IPS-18c (cell line): ENCODE data around the gene SRRT.

Experiments
- H3K4me3 ChIP-seq: 2 replicates; pipeline ENCODE4 v1.7.0; 2013; ENCODE audit warnings: low read depth, mild to moderate bottlenecking, low read length, moderate library complexity; ENCODE audit not compliant: insufficient read depth
- H3K9me3 ChIP-seq: one replicate; pipeline ENCODE4 v1.6.1; 2013; ENCODE audit warnings: mild to moderate bottlenecking, low read length, moderate library complexity; ENCODE audit not compliant: control insufficient read depth, insufficient read depth

The SRRT gene

DNA sequence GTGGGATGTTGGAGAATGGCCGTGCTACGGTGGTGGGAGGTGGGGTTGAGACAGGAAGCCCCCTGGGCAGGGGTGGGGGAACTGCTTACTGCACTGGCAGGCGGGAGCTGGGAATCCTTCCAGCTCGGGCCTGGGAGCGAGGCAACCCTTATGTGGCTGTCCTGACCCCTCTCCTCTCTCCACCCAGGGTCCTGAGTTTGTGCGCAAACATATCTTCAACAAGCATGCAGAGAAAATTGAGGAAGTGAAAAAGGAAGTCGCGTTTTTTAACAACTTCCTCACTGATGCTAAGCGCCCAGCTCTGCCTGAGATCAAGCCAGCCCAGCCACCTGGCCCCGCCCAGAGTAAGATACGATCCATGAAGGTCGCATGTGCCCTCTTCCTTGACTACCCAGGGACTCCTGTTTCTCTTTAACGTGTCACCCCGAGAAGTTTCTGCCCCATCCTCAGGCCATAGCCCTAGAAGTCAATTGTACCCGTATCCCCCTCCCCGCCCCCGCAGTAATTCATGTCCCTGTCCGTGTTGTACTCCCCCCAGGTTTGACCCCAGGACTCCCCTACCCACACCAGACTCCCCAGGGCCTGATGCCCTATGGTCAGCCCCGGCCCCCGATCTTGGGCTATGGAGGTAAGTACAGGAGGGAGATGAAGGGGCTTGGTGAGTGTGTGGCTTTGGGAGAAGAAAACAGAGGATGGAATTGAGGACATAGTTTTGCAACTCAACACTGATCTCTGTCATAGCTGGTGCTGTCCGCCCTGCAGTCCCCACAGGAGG is 12.8 kb downstream of the SRRT start:
- H3K9me3 ChIP-seq, result peaks cover 4% of the 10 kb centered on the region
- peak overlapping the region; percentile 80 for H3K4me3 ChIP-seq

DNA sequence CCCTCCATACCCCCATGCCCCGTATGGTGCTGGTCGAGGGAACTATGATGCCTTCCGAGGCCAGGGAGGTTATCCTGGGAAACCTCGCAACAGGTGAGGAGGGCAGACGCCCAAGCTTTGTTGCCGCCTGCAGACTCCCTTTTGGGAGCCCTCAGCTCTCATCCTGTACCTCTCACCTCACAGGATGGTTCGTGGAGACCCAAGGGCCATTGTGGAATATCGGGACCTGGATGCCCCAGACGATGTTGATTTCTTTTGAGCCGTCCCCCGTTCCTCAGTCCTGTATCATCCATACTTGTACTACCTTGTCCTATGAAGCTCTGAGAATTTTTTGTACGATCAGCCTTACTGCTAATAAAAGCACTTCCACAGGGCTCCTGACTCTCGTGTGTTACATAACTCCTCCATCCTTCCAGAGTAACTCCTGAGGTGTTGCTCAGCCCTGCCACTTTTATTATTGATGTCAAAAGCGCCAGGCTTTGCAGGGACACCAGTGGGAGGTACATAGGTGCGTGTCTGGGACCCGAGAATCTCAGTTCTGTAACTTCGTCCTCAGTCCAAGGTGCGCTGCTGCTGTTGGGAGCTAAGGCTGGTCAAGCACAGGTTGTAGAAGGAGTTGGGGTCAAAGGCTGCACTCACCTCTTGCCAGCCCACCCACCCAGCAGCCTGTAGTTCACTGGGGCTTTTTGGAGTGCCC is 13.5 kb downstream of the SRRT start:
- Histone ChIP-seq H3K9me3 (peaks cover 4% of the 10 kb centered on the region), H3K4me3 (peak overlapping the region; percentile 80)

DNA sequence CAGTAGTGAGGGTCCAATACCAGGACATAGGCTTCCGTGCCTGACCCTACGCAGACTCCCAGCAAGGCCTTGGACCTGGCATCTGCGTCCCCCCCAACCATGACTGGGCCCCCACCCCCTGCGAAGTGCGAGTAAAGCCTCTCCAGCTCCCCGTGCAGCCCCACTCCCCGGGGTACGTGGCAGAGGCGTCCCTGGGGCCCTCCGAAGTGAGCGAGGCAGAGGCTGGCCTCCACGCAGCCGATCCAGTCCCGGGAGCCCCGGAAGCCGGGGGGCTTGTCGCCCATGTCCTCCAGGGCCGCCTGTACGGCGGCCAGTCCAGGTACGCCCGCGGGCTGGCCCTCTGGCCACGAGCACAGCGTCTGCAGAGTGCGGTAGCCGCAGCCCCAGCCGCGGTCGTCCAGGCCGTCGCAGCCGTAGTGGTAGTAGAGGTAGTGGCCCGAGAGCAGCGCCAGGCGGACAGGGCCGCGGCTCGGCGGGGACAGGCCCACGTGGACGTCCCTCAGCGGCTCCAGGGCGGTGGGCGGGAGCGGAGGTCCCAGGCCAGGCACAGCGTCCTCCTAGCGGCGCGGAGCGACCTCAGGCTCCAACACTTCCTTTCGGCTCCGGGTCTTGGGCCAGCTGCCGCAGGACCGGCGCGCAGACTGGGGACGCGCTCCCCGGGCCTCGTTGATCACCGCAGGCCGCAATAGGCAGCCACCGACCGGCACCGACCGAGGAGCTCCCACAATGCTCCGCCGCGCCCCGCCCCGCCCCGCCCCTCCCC is 14.3 kb downstream of the SRRT start, which contains the start of gene UFSP1:
UFSP1 (minus strand) TSS at position 728 of the 763 bp plus-strand sequence; CDS start at position 284, 444 bp downstream.
- peak within 1 kb of the TSS; percentile 80 for H3K4me3 ChIP-seq
- peaks cover 4% of the 10 kb centered on the region for H3K9me3 ChIP-seq

DNA sequence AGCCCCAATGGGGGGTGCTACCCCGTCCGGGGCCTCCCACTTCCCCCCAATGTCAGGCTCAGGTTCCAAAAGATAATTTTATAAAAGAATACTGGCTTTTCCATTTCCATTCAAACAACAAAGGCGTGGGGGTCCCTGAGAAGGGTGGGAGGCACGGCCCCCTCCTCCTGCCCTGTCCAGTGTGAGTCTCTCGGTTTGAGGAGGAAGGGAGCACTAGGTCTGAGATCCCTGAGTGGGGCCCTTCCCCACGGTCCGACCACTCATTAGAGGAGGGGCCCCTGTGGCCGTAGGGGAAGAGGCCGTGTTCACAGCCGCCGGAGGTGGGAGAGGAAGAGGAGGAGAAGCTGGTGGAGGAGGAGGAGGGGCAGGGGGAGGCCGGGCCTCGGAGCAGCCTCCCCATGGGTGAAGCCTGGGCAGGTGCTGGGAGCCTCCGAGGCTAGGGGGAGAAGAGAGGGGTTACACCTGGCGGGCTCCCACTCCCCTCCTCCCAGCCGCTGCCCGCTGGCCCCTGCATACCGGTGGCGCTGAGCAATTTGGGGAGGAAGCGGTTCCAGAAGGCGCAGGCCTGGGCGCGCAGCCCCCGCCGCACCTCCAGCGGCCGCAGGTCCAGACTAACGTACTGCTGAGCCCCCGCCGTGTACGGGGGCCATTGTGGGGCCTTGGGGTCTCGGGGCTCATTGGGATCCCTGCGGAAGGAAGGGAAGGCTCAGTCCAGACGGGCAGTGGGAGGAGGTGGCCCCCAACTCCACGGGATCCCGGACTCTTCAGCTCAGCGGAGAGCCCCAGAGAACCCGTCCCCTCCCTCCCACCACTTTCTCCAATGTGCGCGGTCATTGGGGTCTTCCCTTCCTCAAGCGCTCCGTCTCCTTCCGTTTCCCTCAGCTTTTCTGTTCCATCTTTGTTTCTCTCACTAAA is 16.0 kb downstream of the SRRT start:
- Histone ChIP-seq H3K9me3 (peaks cover 4% of the 10 kb centered on the region), H3K4me3 (peak overlapping the region; percentile 77)

DNA sequence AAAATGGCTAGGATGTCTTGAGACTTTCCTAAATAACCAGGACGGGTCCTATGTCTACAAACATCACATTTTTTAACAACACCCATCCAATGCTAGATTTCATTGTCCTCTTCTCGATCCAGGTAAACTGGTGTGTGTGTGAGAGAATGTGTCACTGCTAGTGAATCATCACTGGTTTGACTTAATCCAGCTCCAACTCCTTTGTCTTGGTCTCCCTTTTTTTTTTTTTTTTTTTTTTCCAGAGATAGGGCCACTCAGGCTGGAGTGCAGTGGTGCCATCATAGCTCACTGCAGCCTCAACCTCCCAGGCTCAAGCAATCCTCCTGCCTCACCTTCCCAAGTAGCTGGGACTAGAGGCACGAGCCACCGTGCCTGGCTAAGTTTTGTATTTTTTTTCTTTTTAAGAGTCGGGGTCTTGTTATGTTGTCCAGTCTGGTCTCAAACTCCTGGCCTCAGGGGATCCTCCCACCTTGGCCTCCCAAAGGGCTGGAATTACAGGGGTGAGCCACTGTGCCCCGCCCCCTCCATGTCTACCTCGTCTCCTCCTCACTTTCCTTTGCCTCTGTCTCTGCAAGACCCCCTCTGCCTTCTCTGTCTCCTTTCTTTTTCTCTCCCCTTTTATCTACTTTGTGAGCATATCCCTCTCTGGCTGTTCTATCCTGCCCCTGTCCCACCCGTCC is 16.8 kb downstream of the SRRT start:
- Histone ChIP-seq H3K9me3 (peaks cover 4% of the 10 kb centered on the region), H3K4me3 (no peak overlapping the region; the same call in 1 of the 2 replicates)

DNA sequence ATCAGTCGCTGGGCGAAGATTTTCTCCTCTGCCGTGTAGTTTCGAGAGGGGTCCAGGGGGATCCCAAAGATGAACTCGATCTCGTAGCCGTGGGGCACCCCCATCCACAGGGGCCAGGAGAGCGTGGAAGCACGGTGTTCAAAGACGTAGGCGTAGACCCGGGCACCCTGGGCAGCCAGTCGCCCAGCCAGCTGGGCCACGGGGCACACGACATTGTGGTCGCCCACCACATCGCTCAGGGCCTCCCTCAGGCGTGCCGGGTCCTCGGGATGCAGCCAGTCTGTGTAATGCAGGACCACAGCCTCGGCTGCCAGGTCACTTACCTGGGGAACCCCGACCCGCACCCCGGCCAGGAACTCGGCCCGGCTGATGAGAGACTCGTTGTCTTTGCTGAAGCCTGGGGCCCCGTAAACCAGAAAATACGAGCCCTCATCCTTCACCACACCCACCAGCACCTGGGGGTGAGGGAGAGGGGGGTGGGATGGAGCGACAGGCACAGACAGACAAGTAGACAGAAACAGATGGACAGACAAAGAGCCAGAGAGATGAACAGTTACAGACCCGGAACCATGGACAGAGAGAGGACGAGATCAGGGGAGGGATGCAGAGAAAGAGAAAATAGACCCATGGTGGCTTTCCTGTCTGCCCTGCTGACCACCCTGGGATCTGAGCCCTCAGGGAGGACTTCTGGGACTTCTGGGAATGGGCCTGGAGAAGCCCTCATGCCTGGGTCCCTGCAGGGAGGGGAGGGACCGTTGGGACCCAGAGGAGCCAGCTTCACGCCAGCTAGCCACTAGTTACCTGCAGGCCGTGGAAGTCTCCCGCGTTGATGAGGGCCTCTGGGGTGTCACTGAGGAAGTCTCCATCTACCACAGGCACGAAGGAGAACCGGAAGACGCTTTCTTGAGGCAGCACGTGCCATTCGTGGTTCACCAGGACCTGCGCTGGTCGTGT is 17.7 kb downstream of the SRRT start:
- Histone ChIP-seq H3K9me3 (peaks cover 4% of the 10 kb centered on the region), H3K4me3 (no peak overlapping the region)

DNA sequence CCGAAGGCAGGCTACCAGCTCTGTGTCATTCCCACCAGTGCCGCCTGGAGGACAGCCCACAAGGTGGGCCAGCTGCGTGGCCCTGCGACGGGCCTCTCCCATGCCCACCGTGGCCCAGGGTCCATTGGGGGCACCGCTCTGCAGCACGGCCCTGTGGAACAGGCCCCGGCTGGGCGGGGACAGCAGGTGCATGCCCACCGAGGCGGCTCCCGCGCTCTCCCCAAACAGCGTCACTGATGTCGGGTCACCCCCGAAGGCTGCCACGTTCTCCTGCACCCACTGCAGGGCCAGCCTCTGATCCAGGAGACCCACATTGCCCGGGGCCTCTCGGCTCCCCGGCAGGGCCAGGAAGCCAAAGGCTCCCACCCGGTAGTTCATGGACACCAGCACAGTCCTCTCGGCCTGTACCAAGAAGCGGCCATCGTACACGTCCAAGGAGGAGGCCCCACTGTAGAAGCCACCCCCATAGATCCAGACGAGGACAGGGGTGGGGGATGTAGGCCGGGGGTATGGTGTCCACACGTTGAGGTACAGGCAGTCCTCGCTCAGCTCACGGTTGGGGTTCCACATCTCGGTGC is 18.5 kb downstream of the SRRT start:
- Histone ChIP-seq H3K9me3 (peaks cover 4% of the 10 kb centered on the region), H3K4me3 (no peak overlapping the region)

DNA sequence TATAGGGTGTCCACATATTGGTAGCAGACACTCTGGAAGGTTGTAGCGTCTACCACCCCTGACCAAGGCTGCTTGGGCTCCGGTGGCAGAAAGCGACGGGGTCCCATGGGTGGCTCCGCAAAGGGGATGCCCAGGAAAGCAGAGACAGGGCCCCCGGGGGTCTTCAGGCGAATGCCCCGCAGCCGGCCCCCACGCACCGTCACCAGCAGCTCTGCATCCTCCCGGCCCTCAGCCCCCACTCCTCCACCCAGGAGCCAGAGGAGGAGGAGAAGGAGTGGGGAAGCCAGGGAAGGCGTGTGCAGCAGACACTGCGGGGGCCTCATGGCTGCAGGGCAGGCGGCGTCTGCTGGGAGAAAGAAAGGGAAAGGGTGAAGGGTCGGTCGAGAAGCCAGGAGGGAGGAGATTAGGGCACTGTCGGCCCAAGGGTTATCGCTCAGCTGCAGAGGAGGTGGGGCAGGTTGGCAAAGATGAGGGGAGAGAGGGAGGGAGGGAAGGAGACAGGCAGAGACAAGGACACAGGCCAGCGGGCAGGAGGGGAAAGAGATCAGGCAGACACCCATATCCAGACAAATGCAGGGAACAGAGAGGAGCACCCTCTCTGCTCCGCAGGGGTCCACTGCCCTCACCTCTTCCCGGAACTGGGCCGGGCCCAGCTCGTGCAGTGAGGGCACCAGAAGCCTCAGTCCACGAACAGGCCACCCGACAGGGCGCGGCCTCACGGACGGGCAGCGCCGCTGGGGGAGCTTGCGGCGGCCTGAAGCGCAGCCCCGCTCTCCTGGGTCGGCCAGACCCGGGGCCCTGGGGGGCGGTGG is 19.2 kb downstream of the SRRT start:
- Histone ChIP-seq H3K4me3 (peak overlapping the region; percentile 61; the same call in 1 of the 2 replicates), H3K9me3 (peaks cover 3% of the 10 kb centered on the region)

DNA sequence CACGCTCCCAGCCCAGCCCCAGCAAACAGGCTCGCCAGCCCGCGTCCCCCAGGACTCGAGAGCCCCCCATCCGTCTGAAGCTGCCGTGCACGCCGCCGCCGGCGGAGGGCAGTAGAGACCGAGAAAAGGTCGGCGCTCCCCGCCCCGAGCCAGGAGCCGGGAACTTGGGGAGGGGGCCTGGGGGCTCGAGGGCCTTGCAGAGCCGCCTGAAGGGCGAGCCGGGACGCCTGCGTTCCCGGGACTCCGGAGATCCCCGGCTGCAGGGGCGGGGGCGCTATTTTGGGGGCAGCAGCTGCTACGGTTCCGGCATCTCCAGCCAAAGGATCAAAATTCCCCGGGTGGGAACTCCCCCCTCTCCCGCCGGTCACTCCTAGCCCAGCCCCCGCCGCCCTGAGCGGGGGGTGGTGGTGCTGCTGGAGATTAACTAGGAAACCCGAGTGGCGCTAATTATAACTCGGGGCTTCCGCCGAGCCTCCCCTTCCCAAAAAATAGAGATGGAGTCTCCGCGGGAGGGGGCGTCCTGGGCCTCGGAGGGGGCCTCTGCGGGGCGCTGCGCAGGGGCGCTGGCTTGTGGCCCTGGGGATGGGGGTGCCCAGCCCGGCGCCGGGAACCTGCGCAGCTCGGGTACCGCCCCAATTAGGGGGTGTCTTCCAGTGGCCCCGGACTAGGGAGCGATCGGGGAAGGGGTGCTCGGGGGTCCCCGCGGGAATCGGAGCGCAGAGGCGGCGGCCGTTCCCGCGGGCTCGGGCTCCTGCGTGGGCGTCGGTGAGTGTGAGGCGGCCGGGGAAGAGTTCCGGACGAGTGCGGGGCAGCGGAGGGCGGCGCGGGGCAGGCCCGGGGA is 20.2 kb downstream of the SRRT start:
- H3K9me3 ChIP-seq, result no peaks in the 10 kb centered on the region
- peak overlapping the region; percentile 61 for H3K4me3 ChIP-seq

DNA sequence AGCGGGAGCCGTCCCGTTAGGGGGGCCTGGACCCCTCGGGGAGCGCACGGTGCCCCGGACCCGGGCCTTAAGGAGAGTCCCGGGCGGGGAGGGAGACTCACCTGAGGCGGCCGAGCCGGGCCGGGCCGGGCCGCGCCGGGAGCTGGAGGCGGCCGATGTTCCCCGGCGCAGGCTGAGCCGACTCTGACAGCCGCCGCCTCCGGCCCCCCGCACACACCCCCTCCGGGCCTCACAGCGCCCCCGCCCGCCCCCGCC is 20.7 kb downstream of the SRRT start, which contains the start of gene ACHE:
ACHE (minus strand) TSS at position 188 of the 255 bp plus-strand sequence. CDS start 1,656 bp downstream, outside the sequence.
- peak within 1 kb of the TSS; percentile 61 for H3K4me3 ChIP-seq
- no peaks in the 10 kb centered on the region for H3K9me3 ChIP-seq

DNA sequence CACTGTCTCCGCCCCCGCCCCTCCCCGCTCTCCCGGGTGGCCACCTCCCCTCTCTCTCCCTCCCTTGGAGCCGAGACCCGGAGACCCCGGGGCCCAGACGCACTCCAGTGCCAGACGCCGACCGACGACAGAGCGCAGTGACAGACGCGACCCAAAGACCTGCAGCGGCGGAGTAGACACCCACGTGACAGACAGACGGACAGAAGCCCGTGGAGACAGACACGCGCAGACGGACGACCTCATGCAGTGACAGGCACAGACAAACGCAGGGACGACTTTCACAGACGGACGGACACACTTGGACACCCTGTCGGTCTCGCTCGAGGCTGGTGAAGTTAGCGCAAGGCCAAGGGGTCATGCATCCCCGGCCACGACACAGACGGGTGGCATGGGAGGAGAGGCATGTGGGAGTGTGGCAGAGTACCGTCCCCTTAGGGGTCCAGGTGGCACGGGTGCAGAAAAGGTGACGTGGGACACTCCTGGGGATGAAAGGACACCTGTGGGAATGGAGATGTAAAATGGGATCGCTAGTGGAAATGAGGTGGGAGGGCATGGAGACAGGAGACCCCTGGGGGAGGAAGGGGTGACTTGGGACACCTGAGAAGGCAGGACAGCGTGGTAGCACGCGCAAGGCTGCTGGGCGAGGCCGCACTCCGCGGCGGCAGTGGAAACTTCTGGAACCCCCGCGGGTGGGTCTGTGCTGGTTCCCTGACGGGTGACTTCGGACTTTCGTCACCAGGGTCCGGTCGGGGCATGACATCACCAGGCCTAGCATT is 21.2 kb downstream of the SRRT start:
- Histone ChIP-seq H3K4me3 (no peak overlapping the region; the same call in 1 of the 2 replicates), H3K9me3 (no peaks in the 10 kb centered on the region)

DNA sequence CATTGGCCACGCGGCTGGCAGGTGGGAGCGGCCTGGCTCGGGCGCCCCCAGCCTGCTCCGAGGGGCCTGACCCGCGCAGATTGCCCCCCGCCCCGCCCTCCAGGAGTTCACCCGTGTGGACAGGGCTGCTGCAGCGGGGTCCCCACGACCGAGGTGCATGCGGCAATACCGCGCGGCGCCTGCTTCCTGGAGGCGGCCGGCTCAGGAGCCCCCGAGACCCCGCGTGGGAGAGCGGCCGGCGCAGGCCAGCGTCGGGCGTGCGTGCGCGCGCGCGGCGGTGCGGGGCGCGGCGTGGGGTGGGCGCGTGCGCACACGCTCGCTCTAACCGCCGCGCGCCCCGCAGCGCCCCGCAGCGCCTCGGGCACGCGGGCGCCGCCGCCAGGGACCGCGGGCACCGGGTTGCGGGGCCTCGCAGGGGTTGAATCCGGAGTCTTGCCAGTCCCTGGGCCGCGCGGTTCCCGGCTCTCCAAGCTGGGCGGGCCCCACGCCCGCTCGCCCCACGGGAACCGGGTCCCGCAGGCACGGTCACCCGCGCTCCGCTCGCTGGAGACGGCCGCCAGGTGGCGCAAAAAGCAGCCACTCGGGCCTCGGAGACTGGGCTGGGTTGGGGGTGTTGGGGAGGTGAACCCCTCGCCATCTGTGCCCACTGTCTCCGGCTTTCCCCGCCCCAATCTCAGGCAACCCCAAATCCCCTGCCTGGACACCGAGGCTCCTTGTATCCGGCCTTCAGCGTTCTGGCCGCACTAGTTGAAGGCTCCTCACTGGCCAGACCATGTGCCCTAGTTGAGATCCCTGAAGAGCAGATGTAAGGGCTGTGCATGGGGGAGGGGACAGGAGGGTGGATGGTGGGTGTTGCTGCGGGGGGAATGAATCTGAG is 22.1 kb downstream of the SRRT start:
- H3K4me3 ChIP-seq, result peak overlapping the region; percentile 28; the same call in 1 of the 2 replicates
- no peaks in the 10 kb centered on the region for H3K9me3 ChIP-seq
